GM12892 (cell line): Measurements from ENCODE around the gene SLCO3A1.

Experiments
- DNase-seq: peaks from one replicate; pipeline ENCODE4 v3.0.0; 2011; ENCODE audit not compliant: insufficient read length
- FAIRE-seq: peaks from 2 replicates; lab custom pipeline; 2011; peaks lifted over from hg19 to GRCh38; lab: Jason Lieb, UNC
- POLR2A ChIP-seq: IDR thresholded peaks from 2 replicates; pipeline ENCODE4 v1.6.1; 2011; ENCODE audit warnings: low read depth, low read length, control low read depth
- POLR2AphosphoS5 ChIP-seq: IDR thresholded peaks from 2 replicates; pipeline ENCODE4 v1.6.1; 2011; ENCODE audit warnings: low read depth, low read length, control low read depth
- TAF1 ChIP-seq: IDR thresholded peaks from 2 replicates; pipeline ENCODE4 v1.6.1; 2011; ENCODE audit warnings: low read depth, mild to moderate bottlenecking, control low read depth, low read length, borderline replicate concordance

The SLCO3A1 gene

GRCh38 chr15:91936927-91937326 lies 83.4 kb downstream of the SLCO3A1 start:
- no peak for FAIRE-seq
- no peak for TF ChIP-seq POLR2A
- no peak for TF ChIP-seq POLR2AphosphoS5
- no peak for TF ChIP-seq TAF1

GRCh38 chr15:91938136-91938535 lies 84.6 kb downstream of the SLCO3A1 start:
- DNase-seq, result no peak
- FAIRE-seq, result no peak
- TF ChIP-seq POLR2AphosphoS5, result no peak
- no peak for TF ChIP-seq TAF1
- TF ChIP-seq POLR2A, result no peak

More at GRCh38 chr15:91936927-91937326, 83.4 kb downstream of the SLCO3A1 start:
- DNase-seq, result no peak

DNA sequence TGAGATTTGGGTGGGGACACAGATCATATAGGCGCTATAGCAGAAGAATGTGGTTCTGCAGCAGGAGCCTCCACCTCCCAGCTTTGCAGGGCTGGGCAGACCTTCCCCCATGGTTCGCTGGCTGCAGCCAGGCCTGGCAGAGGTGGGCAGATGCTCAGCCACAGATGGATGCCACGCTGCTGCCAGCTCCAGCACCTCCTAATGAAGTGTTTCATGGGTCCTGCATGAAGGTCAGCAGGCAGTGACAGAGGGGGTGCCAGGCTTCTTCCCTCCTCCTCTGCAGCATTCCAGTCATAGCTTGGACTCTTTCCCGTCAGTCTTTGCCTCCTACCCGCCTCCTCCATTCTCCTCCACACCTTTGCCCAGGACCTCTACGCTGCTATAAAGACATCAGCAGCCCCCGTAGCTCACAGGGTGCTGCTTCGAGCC lies 85.9 kb downstream of the SLCO3A1 start:
- FAIRE-seq, result no peak
- no peak for DNase-seq

DNA sequence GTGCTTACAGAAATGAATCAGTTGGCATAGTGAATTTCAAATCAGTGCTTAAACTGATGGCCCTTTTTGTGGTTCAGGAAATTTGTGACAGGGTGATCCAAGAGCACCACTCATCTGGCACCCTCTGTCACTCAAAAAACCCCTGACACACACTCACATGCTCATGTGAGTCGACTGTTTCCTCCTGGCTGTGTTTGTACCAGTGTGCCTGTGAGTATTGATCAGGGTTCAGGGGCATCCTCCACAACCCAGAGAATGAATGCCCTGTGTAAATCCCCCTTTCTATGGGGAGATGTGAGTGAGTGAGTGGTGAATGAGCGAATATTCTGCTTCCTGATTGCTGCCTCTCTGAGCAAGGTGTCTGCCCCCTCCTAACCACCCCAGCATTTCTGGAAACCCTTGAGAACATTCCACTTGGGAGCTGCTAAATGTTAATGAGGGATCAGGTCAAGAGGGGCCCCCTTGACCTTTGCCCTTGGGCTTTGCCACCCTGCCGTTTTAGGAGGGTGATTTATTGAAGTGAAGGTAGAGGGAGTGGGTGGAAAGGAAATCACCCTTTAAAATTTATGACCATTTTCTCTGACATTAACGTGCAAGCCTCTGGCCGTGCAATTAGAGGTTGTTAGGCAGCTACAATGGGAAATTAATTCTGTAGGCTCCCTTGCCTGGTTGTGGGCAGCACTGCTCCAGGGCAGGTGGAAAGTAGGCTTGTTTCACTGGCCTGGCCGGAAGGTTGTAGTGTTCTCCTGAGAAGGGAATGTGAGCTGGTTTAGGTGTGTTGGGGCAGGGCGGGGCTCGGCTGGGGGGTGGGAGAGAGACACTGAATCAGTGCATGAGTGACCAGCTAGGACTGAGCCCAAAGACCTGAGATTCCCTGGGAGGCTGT lies 87.2 kb downstream of the SLCO3A1 start:
- DNase-seq (no peak), FAIRE-seq (no peak)
- TF ChIP-seq POLR2A, result no peak

More for the DNA sequence above, 85.9 kb downstream of the SLCO3A1 start:
- TF ChIP-seq POLR2AphosphoS5, result no peak
- no peak for TF ChIP-seq TAF1
- no peak for TF ChIP-seq POLR2A

DNA sequence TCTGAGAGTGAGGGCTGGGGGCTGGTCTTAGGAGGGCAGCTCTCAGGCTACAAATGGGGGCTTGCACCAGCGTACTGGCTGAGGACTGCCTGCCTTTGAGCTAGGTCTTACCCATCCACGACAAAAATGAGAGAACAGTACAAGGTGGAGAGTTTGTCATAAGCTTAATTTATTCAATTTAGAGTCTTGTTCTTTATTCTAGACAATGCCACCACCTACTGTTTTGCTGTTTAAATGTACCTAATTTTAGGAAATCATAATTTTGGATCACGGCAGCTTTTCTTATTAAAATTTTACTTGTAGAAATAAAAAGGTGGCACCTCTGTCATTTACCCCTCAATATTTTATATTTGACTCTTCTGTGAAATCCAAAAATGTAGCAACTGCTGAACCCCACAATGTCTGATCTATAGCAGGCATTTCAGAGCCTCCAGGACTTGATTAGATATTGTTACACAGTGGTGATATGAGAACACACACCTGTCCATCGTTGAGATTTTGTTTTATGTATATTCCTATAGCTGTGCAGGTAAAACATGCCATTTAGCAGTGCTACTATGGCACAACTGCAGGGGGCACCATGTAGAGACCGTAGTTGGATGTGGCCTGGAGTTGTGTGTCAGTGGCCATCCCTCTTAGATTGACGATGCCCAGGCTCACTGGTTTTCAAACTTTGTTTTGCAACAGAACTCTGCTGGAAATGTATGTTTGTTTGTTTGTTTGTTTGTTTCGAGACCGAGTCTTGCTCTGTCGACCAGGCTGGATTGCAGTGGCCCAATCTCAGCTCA lies 88.6 kb downstream of the SLCO3A1 start:
- no peak for DNase-seq
- TF ChIP-seq POLR2AphosphoS5 (no peak), POLR2A (no peak), TAF1 (no peak)
- no peak for FAIRE-seq

- no peak for FAIRE-seq
- TF ChIP-seq TAF1, result no peak
- no peak for TF ChIP-seq POLR2AphosphoS5
- TF ChIP-seq POLR2A, result no peak
- DNase-seq, result no peak
These were observed 89.3 kb downstream of the SLCO3A1 start for GRCh38 chr15:91942720-91943394.

DNA sequence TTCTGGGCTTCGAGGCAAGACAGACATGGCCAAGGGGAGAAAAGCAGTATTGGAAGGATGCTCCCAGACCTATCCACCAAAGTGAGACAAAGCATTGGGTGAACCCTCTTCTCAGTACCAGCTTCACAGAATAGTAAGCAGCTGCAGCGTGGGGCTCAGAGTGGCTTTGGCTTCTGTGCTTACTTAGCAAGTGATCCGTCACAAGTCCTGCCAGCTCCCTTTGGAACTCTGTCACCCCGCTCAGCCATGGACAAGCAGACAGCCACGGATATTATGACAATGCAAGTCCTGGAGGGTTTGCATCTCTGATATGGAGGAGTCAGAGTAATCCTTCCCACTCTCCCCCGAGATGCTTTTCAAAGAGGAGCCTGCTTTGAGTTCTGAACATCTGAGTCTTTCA lies 90.8 kb downstream of the SLCO3A1 start:
- TF ChIP-seq POLR2A (no peak), TAF1 (no peak), POLR2AphosphoS5 (no peak)
- FAIRE-seq, result no peak

DNA sequence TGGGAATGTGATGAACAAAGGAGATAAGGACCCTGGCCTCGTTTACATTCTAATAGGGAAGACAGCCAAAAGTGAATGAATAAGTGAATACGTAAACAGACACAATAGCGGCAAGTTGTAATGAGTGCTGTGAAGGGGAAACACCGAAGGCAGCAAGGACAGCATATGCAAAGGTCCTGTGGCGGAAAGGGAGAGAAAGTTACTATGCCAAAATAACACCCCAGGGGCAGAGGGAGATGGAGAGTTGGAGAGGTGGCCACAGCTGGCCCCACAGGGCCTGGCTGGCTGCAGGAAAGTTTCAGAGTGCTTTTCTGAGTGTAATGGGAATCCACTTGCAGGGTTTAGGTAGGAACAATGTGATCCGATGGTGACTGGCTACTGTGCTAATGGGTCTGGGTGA lies 91.9 kb downstream of the SLCO3A1 start:
- DNase-seq (no peak), FAIRE-seq (no peak)
- TF ChIP-seq TAF1 (no peak), POLR2AphosphoS5 (no peak), POLR2A (no peak)

More for the DNA sequence above, 90.8 kb downstream of the SLCO3A1 start:
- DNase-seq, result no peak

DNA sequence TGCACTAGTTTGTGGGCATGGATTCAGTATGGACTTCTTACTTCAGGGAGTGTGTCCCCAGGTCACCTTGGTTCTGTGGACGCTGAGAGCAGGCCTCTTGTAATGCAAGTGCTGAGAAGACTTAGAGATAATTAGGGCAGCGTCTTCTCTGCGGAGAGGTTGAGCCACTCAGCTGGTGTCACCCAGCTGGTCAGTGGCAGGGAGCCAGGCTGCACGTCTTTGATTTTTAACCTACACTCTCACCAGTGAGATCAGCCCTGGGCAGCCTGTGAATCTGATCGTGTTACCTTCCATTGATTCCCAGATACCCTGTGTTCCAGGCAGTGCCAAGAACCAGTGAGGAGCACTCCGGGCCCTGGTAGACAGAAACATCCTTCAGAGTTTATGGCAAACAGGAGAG lies 92.6 kb downstream of the SLCO3A1 start:
- DNase-seq, result no peak
- no peak for TF ChIP-seq TAF1
- TF ChIP-seq POLR2AphosphoS5, result no peak
- TF ChIP-seq POLR2A, result no peak
- FAIRE-seq, result no peak

GRCh38 chr15:91946581-91947292 lies 93.2 kb downstream of the SLCO3A1 start:
- DNase-seq (no peak), FAIRE-seq (no peak)
- TF ChIP-seq POLR2AphosphoS5 (no peak), TAF1 (no peak), POLR2A (no peak)

DNA sequence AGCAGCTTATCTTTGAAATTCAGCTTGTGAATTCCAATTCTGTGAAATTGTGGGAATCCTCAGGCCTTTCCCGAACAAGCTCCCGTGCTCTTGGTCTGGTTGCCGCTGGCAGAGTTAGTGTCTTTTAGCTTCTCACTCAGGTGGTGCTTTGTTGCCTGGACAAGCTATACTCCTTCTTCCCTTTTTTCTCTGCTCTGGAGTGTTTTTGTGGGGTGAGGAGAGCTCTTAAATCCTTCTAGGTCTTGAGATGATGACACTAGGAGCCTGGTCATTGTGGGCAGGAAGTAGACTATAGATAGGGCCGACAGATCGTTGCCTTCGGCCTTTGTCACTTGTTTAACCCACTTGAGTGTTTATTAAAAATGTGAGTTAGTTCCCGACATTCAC lies 93.8 kb downstream of the SLCO3A1 start:
- FAIRE-seq (no peak), DNase-seq (no peak)
- TF ChIP-seq TAF1 (no peak), POLR2A (no peak), POLR2AphosphoS5 (no peak)
